ENCODE measurements around the gene ARL6IP4.

DNA sequence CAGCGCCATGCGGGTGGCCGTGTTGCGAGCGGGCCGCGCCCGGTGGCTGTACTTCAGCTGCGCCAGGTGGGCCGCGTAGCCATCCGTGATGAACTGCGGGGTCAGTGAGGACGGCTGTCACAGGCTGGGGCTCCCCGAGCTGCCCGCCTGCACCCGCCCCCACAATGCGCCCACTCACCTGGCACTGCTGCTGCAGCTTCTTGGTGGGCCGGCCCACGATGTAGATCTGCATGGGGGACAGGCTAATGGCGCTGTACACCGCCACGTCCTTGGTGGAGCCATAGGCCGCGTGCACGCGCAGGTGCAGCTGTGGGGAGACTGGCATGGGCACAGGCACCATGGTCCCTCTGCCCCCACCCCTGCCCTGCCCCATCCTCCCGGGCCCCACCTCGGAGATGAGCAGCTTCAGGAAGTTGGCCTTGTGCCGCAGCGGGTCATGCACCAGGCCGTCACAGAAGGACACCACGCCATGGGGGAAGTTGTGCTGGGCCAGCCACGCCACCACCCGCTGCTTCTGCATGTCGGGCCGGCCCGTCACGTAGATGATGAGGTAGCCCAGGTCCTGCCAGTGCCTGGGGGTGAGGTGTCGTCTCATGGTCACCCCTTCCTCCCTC is 5.9 kb downstream of the ARL6IP4 start:
- TF ChIP-seq, protein P1, sequence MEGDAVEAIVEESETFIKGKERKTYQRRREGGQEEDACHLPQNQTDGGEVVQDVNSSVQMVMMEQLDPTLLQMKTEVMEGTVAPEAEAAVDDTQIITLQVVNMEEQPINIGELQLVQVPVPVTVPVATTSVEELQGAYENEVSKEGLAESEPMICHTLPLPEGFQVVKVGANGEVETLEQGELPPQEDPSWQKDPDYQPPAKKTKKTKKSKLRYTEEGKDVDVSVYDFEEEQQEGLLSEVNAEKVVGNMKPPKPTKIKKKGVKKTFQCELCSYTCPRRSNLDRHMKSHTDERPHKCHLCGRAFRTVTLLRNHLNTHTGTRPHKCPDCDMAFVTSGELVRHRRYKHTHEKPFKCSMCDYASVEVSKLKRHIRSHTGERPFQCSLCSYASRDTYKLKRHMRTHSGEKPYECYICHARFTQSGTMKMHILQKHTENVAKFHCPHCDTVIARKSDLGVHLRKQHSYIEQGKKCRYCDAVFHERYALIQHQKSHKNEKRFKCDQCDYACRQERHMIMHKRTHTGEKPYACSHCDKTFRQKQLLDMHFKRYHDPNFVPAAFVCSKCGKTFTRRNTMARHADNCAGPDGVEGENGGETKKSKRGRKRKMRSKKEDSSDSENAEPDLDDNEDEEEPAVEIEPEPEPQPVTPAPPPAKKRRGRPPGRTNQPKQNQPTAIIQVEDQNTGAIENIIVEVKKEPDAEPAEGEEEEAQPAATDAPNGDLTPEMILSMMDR (IDR thresholded peaks at IDR 0.05): no peak
- no peak for TF ChIP-seq POLR2AphosphoS5 (IDR thresholded peaks at IDR 0.05)

Measured in suprapubic skin (tissue), 3 donors.